ENCODE measurements around the gene GRIFIN.

- no peak for TF ChIP-seq POLR2A (IDR thresholded peaks at IDR 0.05; ENCODE audit: low read depth, low read length)
- TF ChIP-seq POLR2AphosphoS5 (IDR thresholded peaks at IDR 0.05; ENCODE audit: low read depth, low read length), result no peak
- TF ChIP-seq TAF1 (IDR thresholded peaks at IDR 0.05; ENCODE audit: borderline replicate concordance, low read depth, low read length), result no peak
These were observed 10.3 kb downstream of the GRIFIN start for GRCh38 chr7:2465928-2466327.
